NB4 (cell line): ENCODE results near the gene POLQ.

Source experiments
- DNase-seq: peaks from one replicate; pipeline ENCODE4 v3.0.0; 2010; ENCODE audit warnings: low read depth
- H3K4me3 ChIP-seq: one replicate; pipeline ENCODE4 v1.5.1; 2011; ENCODE audit warnings: mild to moderate bottlenecking, low read depth, low read length, moderate library complexity
- CTCF ChIP-seq: IDR thresholded peaks from one replicate; pipeline ENCODE4 v1.5.1; 2012; ENCODE audit warnings: low read depth, low read length
- MYC ChIP-seq: IDR thresholded peaks from 2 replicates; pipeline ENCODE4 v1.6.1; 2011; ENCODE audit warnings: low read depth, low read length
- POLR2A ChIP-seq: IDR thresholded peaks from 2 replicates; pipeline ENCODE4 v1.6.1; 2011; ENCODE audit warnings: mild to moderate bottlenecking; ENCODE audit not compliant: insufficient read length; ENCODE audit errors: extremely low read depth
- TF ChIP-seq, protein P1 (sequence below): IDR thresholded peaks from 2 replicates; pipeline ENCODE4 v1.6.1; 2011; ENCODE audit warnings: low read depth, low read length

Gene POLQ

DNA sequence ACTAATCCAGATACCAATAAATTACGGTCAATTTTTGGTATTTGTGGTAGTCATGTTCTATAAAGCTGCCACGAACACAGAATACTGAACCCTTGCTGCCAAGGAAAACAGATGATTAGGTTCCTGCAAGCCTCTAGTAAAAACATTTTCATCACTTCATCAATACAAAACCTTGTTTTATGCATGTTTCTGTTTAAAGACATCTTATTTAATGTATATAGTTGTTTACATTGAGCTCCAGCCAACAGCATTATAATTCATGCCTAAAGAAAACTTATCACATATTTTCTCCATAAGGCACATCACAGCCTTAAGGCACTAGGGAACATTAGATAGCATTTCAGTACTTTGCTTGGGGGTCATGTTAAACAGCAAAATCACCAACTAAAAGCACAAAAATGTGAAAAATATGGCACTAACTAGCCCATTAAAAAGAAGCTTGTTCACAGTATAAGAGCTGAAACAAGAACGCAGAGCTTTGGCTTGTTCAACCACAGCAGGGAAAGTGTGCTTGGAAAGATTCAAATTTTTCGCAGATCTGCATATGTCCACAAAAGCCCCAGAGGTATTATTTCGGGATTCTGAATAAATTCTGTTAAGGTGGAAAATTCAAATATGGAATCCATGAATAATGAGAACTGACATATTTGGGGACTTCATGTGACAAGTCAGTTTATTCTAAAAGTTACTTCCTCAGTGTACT lies 27.7 kb downstream of the POLQ start:
- TF ChIP-seq, protein P1, sequence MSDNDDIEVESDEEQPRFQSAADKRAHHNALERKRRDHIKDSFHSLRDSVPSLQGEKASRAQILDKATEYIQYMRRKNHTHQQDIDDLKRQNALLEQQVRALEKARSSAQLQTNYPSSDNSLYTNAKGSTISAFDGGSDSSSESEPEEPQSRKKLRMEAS = no peak
- no peak for TF ChIP-seq POLR2A
- TF ChIP-seq CTCF = no peak
- TF ChIP-seq MYC = no peak
- no peak overlapping the region for H3K4me3 ChIP-seq
- no peak for DNase-seq

GRCh38 chr3:121515862-121516261 lies 29.9 kb downstream of the POLQ start:
- H3K4me3 ChIP-seq = no peak overlapping the region
- TF ChIP-seq CTCF (no peak), POLR2A (no peak), MYC (no peak)
- TF ChIP-seq, protein P1 = no peak
- DNase-seq = no peak

GRCh38 chr3:121515313-121515712 lies 30.5 kb downstream of the POLQ start:
- H3K4me3 ChIP-seq = no peak overlapping the region
- DNase-seq = no peak
- TF ChIP-seq CTCF = no peak
- TF ChIP-seq, protein P1 = no peak
- no peak for TF ChIP-seq MYC
- TF ChIP-seq POLR2A = no peak

GRCh38 chr3:121514496-121514895 lies 31.3 kb downstream of the POLQ start:
- DNase-seq = no peak
- TF ChIP-seq POLR2A (no peak), MYC (no peak), CTCF (no peak)
- TF ChIP-seq, protein P1 = no peak
- H3K4me3 ChIP-seq = no peak overlapping the region

DNA sequence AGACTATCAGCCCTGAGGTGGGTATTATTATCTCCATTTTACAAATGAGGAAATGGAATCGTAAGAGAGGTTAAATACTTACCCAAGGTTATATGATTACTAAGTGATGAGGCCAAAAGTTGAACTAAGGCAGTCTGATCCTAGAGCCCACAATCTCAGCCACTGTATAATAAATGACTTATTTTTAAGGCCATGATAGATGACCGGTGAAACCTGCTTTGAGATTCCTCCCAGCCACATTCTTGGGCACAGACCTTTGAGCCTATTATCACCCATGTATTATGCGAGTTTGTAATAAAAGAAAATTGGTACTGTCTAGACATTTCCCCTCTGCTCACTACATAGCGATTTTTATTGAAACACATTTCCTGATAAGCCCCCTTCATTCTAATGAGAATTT lies 37.4 kb downstream of the POLQ start:
- no peak overlapping the region for H3K4me3 ChIP-seq
- DNase-seq = no peak
- TF ChIP-seq POLR2A (no peak), CTCF (no peak), MYC (no peak)
- TF ChIP-seq, protein P1 = no peak
